K562 (cell line): ENCODE results near the gene SPIB. TPM values are rescaled to one million over a fixed set of nuclear protein-coding genes. Genes with fewer than 3 reads are reported as not detected.

Experiments used
- CEBPB ChIP-seq: fragments of 450-650 bp; IDR thresholded peaks from 2 replicates; pipeline ENCODE4 v1.6.1; 2016; ENCODE audit warnings: missing genetic modification characterization, missing compliant biosample characterization
- CHD1 ChIP-seq: fragments of 200-600 bp; sonication (generic); IDR thresholded peaks from one replicate; pipeline ENCODE4 v1.6.1; 2012; ENCODE audit warnings: mild to moderate bottlenecking, moderate library complexity, low read length, inconsistent platforms
- FOXK1 ChIP-seq: sonication (generic); formaldehyde crosslinking; IDR thresholded peaks from 2 replicates; pipeline ENCODE4 v1.8.0; 2022; ENCODE audit warnings: missing genetic modification reagents, mild to moderate bottlenecking, borderline replicate concordance
- GTF2F1 ChIP-seq: IDR thresholded peaks from 2 replicates; pipeline ENCODE4 v1.6.1; 2011; ENCODE audit warnings: low read depth, low read length, improper control_type of control experiment
- HNRNPUL1 ChIP-seq: fragments of 200-400 bp; formaldehyde crosslinking; IDR thresholded peaks from 2 replicates; pipeline ENCODE4 v1.6.1; 2017; ENCODE audit warnings: low read length
- ILK ChIP-seq: fragments of 450-650 bp; IDR thresholded peaks from 2 replicates; pipeline ENCODE4 v1.6.1; 2016; ENCODE audit warnings: missing genetic modification characterization, low read depth, mild to moderate bottlenecking, missing compliant biosample characterization, moderate library complexity, borderline replicate concordance
- JUN ChIP-seq, 2 experiments: sonication (generic) in 1 of 2; formaldehyde crosslinking in 1 of 2; IDR thresholded peaks; 2 replicates each; pipeline versions ENCODE4 v1.6.1 to v1.8.0; 2012 to 2022; ENCODE audit warnings: borderline replicate concordance in 2 of 2, mild to moderate bottlenecking in 2 of 2, improper control_type of control experiment in 1 of 2, low read depth in 1 of 2, low read length in 1 of 2, missing genetic modification reagents in 1 of 2
- KDM2B ChIP-seq: fragments of 250-450 bp; sonication (Bioruptor Pico); IDR thresholded peaks from 2 replicates; pipeline ENCODE4 v1.8.0; 2021; ENCODE audit warnings: mild to moderate bottlenecking, moderate library complexity
- NFIX ChIP-seq: fragments of 250-450 bp; sonication (Bioruptor Pico); IDR thresholded peaks from 2 replicates; pipeline ENCODE4 v1.4.0; 2020; ENCODE audit warnings: low read depth, mild to moderate bottlenecking, moderate library complexity
- TRIM24 ChIP-seq, 2 experiments: fragments of 450-650 bp; IDR thresholded peaks; 2 replicates each; pipeline ENCODE4 v1.6.1; 2016
- ZNF644 ChIP-seq: fragments of 200-800 bp; sonication (Bioruptor generic); IDR thresholded peaks from 2 replicates; pipeline ENCODE4 v1.6.1; 2016; ENCODE audit warnings: low read depth, missing genetic modification characterization, missing compliant biosample characterization
- polyA plus RNA-seq, 8 experiments: library from polyadenylated mRNA; depleted of rRNA in 4 of 8; stranded (reverse) in 5 of 8; unstranded in 3 of 8; fragments of >200 nt; fragmentation: Nextera tagmentation in 2 of 8; fragmentation: Illumina TruSeq in 1 of 8; extraction: Ambion mirVana in 2 of 8; extraction: Trizol in 1 of 8; gene quantifications; 2 replicates each; pipeline versions ENCODE4 v1.2.1 to v1.2.3, GENCODE V29; 2011 to 2014; ENCODE audit warnings: inconsistent platforms in 1 of 8, missing spikeins in 1 of 8
- total RNA-seq, 7 experiments: library from RNA; depleted of rRNA in 6 of 7; stranded (reverse); fragments of >200 nt in 6 of 7; fragmentation: Illumina TruSeq in 2 of 7; extraction: Trizol in 2 of 7; gene quantifications; 2 replicates each; pipeline versions ENCODE4 v1.2.1 to v1.2.3, GENCODE V29; 2011 to 2021; ENCODE audit warnings: low replicate concordance in 1 of 7
- TF ChIP-seq, protein P1 (sequence below): fragments of 150-350 bp; IDR thresholded peaks from 2 replicates; pipeline ENCODE4 v1.6.1; 2014; ENCODE audit warnings: low read depth, mild to moderate bottlenecking, low read length, borderline replicate concordance
- TF ChIP-seq, protein P2 (sequence below): sonication (generic); formaldehyde crosslinking; IDR thresholded peaks from 2 replicates; pipeline ENCODE4 v1.8.1; 2023; ENCODE audit warnings: missing genetic modification reagents, mild to moderate bottlenecking, borderline replicate concordance

SPIB gene
- total and polyA plus RNA-seq, 9 of the 15 experiments (the other 6 are each of a cell fraction or from before 2014, with no cell fraction given): 0.06 to 1.0 (median 0.43) TPM; not detected in 1

DNA sequence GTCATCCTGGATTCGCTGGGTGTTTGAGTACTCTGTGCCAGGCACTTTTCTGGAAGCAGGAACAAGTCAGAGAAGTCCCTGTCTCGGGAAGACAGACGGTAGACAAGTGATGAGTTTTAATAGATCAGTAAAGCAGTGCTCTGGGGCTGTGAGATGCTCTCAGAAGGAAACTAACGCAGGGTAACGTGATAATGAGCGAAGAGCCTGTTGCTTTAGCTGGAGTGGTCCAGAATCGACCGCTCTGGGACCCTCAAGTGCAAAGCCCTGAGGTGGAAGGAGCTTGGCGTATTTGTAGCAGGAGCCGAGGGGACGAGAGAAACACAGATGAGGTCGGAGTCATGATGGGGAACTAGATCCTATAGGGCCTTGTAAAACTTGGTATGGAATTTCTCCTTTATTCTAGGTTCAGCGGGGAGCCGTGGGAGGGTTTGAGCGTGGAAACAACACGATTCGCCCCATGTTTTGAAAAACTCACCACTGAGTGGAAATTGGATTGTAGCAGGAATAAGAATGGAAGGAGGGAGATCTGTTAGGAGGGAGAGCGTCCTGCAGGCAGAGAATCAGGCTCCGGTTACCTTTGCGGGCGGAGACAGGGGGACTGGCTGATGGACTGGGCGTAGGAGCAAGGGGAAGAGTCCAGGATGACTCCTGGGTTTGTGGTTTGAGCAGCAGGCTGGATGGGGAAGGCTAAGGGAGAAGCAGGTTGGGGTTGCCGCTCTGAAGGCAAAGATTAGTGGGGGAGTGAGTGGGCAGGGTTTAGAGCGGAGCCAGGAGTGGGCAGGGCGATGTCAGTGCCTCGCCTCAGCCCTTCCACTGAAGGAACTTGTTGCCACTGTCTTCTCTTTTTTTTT is 33.8 kb upstream of the SPIB start (continued):
- TF ChIP-seq, protein P1, sequence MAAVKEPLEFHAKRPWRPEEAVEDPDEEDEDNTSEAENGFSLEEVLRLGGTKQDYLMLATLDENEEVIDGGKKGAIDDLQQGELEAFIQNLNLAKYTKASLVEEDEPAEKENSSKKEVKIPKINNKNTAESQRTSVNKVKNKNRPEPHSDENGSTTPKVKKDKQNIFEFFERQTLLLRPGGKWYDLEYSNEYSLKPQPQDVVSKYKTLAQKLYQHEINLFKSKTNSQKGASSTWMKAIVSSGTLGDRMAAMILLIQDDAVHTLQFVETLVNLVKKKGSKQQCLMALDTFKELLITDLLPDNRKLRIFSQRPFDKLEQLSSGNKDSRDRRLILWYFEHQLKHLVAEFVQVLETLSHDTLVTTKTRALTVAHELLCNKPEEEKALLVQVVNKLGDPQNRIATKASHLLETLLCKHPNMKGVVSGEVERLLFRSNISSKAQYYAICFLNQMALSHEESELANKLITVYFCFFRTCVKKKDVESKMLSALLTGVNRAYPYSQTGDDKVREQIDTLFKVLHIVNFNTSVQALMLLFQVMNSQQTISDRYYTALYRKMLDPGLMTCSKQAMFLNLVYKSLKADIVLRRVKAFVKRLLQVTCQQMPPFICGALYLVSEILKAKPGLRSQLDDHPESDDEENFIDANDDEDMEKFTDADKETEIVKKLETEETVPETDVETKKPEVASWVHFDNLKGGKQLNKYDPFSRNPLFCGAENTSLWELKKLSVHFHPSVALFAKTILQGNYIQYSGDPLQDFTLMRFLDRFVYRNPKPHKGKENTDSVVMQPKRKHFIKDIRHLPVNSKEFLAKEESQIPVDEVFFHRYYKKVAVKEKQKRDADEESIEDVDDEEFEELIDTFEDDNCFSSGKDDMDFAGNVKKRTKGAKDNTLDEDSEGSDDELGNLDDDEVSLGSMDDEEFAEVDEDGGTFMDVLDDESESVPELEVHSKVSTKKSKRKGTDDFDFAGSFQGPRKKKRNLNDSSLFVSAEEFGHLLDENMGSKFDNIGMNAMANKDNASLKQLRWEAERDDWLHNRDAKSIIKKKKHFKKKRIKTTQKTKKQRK: no peak
- no peak for TF ChIP-seq ZNF644 (tag)
- TF ChIP-seq KDM2B (CRISPR knock-in tag): no peak
- no peak for TF ChIP-seq JUN (IDR thresholded peaks at IDR 0.05; ENCODE audit: borderline replicate concordance, low read depth, low read length)
- TF ChIP-seq JUN (CRISPR knock-in tag; IDR thresholded peaks at IDR 0.05; ENCODE audit: borderline replicate concordance): no peak
- no peak for TF ChIP-seq CHD1
- TF ChIP-seq CEBPB (tag): no peak
- TF ChIP-seq, protein P2, sequence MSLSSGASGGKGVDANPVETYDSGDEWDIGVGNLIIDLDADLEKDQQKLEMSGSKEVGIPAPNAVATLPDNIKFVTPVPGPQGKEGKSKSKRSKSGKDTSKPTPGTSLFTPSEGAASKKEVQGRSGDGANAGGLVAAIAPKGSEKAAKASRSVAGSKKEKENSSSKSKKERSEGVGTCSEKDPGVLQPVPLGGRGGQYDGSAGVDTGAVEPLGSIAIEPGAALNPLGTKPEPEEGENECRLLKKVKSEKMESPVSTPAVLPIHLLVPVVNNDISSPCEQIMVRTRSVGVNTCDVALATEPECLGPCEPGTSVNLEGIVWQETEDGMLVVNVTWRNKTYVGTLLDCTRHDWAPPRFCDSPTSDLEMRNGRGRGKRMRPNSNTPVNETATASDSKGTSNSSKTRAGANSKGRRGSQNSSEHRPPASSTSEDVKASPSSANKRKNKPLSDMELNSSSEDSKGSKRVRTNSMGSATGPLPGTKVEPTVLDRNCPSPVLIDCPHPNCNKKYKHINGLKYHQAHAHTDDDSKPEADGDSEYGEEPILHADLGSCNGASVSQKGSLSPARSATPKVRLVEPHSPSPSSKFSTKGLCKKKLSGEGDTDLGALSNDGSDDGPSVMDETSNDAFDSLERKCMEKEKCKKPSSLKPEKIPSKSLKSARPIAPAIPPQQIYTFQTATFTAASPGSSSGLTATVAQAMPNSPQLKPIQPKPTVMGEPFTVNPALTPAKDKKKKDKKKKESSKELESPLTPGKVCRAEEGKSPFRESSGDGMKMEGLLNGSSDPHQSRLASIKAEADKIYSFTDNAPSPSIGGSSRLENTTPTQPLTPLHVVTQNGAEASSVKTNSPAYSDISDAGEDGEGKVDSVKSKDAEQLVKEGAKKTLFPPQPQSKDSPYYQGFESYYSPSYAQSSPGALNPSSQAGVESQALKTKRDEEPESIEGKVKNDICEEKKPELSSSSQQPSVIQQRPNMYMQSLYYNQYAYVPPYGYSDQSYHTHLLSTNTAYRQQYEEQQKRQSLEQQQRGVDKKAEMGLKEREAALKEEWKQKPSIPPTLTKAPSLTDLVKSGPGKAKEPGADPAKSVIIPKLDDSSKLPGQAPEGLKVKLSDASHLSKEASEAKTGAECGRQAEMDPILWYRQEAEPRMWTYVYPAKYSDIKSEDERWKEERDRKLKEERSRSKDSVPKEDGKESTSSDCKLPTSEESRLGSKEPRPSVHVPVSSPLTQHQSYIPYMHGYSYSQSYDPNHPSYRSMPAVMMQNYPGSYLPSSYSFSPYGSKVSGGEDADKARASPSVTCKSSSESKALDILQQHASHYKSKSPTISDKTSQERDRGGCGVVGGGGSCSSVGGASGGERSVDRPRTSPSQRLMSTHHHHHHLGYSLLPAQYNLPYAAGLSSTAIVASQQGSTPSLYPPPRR (CRISPR knock-in tag): no peak
- no peak for TF ChIP-seq HNRNPUL1
- TF ChIP-seq NFIX (CRISPR knock-in tag): no peak
- TF ChIP-seq FOXK1 (CRISPR knock-in tag): no peak
- TF ChIP-seq ILK (tag): no peak
- TF ChIP-seq TRIM24 (IDR thresholded peaks at IDR 0.05): no peak
- TF ChIP-seq GTF2F1: no peak
